Hematopoietic multipotent progenitor cell treated with erythropoietin and hydrocortisone succinate and interleukin-3 and kit ligand, for 15 days (in vitro differentiated cells): ENCODE results near the gene ERV3-1.
"Not testable (repeated sequence)": the region's sequence is repeated elsewhere in the genome, so short reads cannot be mapped to it uniquely, and the experiment has no call there.

Source experiments
- DNase-seq: peaks from one replicate; pipeline ENCODE4 v3.0.0-alpha.2; 2015; ENCODE audit warnings: low spot score

The ERV3-1 gene, protein sequence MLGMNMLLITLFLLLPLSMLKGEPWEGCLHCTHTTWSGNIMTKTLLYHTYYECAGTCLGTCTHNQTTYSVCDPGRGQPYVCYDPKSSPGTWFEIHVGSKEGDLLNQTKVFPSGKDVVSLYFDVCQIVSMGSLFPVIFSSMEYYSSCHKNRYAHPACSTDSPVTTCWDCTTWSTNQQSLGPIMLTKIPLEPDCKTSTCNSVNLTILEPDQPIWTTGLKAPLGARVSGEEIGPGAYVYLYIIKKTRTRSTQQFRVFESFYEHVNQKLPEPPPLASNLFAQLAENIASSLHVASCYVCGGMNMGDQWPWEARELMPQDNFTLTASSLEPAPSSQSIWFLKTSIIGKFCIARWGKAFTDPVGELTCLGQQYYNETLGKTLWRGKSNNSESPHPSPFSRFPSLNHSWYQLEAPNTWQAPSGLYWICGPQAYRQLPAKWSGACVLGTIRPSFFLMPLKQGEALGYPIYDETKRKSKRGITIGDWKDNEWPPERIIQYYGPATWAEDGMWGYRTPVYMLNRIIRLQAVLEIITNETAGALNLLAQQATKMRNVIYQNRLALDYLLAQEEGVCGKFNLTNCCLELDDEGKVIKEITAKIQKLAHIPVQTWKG

DNA sequence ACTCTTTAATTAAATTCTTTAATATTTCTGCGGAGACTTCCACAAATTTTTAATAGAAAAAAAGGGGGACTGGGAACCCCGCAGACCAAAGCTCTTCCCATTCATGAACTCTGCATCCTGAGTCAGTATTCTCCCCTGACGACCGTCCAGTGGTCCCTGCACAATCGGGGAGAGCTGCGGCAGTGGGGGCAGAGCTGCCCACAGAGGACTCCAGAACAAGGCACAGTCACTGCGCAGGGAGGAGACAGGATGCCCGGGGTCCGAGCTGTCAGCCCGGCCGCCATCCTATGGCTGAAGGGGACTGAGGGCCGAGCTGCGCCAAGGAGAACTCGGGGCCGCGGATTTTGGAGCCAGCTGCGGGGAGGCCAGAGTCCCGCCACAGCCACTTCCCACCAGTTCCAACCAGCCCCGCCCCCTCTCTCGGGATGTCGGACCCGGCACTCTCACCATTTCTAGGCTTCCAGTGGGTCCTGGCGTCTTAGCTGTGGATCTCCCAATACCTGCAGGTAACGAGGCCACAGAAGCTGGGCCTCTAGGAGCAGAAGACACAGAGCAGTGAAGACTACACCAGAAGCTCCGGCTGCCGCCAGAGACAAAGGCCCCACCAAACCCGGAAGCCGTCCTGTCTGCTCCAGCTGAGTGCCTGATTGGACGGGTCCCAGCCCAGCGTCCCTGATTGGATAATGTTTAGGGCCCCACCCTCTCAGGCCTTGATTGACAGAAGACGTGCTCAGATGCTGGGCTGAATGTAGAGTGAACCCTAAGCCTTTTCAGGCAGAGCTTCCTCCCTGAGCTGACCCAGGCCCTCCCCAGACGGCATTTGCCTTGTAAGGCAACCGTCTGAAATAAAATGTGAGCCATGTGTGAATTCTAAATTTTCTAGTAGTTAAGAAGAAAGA, at the start of gene ERV3-1:
ERV3-1 (minus strand) TSS at position 594 of the 899 bp plus-strand sequence. CDS start 13,661 bp downstream, outside the sequence.
- peak; percentile 90 for DNase-seq

DNA sequence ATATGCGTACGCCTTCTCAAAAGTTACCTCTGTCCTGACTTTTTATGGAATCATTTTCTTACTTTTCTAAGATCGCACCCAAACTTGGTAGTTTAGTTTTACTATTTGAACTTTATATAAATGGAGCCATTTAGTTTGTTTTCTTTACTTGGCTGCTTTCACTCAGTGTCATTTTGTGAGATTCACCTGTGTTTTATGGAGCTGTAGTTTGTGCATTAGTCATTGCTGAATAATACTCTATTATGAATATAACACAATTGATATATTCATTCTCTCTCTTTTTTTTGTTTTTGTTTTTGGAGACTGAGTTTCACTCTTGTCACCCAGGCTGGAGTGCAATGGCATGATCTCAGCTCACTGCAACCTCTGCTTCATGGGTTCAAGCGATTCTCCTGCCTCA, 49.3 kb upstream of the ERV3-1 start:
- not testable (repeated sequence) for DNase-seq

DNA sequence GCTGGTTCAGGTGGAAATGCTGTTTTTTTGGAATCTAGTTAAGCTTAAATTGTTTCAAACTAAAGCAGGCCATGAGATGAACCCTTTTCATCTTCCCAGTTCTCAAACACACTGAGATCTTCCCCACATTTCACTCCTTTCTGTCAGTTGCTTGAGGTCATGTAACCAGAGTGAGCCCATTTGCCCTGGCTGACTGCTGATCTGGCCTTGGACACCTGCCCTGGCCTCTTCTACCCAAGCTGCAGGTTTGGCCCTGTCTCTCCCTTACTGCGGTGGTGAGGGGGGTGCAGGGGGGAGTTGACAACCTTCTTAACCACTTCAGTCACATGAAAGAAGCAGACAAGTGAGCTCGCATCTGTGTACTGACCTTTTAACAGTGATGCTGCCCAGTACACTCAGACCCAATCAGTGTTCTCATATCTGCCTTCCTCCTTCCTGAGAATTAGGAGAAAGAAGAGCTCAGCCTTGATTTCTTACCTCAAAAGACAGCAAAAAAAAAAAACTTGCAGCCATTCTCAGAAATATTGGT, 48.0 kb upstream of the ERV3-1 start:
- DNase-seq: not testable (repeated sequence)

DNA sequence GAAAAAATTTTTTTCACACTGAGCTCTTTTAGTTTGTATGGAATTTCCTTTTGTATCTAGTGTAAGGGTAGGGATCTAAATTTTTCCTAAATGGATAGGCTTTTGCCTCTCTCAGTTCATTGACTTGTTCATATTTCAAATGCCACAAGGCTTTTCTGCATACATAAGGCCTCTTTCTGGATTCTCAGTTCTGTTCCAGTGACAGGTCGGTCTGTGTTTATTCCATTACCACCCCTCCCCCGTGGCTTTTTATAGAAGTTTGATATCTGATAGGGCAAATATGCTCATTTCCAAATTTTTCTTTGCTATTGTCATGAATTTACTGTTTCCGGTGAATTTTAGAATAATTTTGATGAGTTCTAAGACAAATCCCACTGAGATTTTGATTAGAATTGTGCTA, 45.2 kb upstream of the ERV3-1 start:
- not testable (repeated sequence) for DNase-seq

DNA sequence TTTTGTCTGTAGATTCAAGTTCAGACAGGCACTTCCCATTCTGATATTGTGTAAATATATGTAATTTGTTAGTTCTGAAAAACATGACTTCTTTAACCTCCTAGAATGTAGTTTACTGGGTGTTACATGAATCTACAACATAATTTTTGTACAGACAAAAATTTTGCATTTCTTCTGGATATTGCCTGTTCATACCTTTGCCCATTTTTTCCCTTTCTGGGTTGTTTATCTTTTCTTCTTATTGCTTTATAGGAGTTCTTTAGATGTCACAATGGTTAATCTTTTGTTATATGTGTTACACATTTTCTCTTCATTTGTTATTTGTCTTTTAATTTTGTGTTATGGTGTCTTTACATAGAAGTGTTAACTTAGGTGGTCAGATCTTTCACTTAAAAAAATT, 44.7 kb upstream of the ERV3-1 start:
- DNase-seq: not testable (repeated sequence)

DNA sequence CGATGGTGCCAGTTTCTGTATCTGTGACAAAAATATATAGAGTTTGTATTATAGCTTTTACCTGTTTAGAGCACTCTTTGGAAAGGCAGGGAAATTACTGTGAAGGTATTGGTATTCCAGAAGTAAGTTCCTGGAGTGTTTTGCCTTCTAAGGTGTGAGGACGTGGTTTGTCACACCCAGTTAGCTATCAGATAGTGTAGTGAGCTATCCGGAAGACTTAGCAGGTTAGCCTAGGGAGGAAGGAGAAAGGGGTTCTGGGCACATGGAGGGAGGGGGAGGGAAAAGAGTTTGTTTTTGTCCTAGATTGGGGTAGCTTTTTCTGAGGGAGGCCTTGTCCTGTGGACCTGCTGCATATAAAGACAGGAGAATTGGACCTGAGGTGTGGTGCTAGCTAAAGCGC, 39.8 kb upstream of the ERV3-1 start:
- DNase-seq: not testable (repeated sequence)

DNA sequence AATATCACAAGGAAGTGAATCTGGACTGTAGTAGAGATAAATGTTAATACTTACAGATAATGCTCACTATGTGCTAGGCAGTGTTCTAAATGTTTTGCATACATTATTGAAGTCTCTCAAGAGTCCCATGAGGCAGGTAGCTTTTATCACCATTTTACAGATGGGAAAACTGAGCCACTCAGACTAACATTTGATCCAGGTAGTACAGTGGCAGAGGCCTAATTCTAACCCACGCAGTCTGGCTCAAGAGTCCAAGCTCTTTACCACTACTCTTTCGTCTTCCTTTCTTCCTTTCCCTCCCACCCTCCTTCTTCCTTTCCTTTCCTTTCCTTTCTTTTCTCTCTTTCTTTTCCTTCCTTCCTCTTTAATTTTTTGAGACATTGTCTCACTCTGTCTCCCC, 39.1 kb upstream of the ERV3-1 start:
- not testable (repeated sequence) for DNase-seq

DNA sequence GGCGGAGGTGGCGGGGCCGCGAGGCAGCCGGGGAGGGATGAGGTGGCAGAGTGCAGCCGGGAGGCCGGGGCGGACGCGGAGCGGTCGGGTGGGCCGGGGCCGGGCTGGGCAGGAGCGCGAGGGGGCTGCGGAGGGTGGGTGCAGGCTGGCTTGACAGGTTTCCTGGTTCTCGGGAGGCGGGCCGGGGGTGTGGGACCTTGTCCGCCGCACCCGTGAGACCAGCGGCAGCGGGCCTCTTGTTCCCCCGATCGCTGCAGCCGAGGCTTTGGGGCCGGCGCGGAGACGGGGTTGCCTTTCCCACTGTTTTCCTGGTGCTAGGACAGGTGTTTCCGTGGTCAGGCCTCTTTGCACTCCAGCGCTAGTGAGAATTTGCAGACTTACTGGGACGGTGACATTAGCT, 32.3 kb upstream of the ERV3-1 start:
- DNase-seq: peak; percentile 16

DNA sequence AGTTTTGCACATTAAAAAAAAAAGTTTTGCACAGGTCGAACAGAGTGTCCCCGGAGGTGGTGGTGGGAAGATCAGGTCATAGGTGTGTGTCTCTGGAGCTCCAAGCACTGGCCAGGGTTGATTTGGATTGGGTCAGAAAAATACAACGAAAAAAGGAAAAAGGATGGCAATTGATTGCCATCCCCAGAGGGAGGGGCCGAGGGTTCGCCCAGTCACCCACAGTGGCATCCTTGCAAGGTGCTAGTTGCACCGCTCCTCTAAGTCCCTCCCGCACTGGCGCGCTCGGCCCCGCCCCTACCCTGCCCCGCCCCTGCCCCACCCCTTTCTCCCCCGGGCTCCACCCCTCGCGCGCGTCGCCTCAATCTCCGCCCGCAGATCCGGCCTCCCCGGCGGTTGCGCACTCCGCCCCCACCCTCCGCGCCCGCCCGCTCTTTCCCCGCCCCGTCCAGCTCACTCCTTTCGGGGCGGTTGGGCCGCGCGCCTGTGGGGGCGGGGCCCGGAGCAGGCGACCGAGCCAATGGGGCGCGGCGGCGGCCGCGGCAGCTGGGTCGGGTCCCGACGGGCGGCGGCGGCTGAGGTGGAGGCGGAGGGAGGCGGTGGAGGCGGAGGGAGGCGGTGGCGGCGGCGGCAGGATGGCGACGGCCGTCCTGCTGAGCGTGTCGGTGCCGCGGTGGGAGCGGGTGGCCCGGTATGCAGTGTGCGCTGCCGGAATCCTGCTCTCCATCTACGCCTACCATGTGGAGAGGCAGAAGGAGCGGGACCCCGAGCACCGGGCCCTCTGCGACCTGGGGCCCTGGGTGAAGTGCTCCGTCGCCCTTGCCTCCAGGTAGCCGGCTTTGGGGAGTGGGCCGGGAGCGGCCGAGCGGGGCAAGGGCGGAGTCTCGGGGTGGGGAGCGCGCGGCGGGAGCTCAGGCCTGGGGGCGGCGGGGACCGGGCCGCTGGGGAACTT, 31.5 kb upstream of the ERV3-1 start:
- peak; percentile 95 for DNase-seq

DNA sequence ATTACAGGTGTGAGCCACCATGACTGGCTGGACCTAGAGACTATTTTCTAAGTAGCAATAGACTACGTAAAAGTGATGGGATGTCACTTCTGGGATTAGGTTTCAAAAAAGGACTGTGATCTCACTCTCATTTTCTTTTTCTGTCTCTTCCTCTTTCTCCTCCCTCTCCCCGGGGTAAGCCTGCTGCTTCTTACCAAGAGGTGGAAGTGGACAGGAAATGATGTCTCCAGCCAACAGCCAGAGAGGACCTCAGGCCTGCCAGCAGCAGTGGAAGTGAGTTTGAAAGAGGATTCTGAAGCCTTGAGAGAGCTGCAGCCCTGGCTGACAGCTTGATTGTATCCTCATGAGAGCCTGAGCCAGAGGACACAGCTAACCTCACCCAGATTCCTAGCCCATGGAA, 30.0 kb upstream of the ERV3-1 start:
- DNase-seq: not testable (repeated sequence)

DNA sequence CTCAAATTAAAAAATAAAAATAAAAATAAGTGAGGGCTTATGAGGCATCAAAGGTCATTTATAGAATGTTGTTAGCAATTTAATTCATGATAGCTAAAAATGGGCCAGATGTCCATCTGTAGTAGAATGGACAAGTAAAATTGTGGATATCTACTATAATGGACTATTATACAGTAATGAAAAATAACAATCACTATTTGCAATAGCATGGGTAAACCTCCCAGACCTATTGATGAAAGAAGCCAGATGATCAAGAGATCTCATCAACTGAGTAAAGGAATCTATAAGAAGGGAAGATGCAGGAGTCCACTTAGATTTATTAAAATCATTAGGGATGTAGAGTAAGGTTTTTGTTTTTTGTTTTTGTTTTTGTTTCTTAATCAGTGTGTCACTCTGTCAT, 29.0 kb upstream of the ERV3-1 start:
- not testable (repeated sequence) for DNase-seq

DNA sequence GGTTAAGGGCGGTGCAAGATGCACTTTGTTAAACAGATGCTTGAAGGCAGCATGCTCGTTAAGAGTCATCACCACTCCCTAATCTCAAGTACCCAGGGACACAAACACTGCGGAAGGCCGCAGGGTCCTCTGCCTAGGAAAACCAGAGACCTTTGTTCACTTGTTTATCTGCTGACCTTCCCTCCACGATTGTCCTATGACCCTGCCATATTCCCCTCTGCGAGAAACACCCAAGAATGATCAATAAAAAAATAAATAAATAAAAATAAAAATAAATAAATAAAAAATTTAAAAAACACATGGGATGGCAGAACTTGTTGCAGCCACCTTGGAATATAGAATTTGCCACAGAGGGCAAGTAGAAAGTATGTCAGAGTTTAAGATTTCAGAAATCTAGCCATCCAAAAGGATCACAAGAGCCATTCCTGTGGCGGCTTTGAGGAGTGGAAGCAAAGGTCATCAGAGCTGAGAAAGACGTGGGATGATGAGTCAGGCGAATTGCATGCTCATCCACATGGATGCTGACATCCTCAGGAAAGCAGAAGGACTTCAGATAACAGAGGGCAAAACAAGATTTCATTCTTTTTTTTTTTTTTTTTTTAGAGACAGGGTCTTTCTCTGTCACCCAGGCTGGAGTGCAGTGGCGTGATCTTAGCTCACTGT, 27.8 kb upstream of the ERV3-1 start:
- DNase-seq: not testable (repeated sequence)

DNA sequence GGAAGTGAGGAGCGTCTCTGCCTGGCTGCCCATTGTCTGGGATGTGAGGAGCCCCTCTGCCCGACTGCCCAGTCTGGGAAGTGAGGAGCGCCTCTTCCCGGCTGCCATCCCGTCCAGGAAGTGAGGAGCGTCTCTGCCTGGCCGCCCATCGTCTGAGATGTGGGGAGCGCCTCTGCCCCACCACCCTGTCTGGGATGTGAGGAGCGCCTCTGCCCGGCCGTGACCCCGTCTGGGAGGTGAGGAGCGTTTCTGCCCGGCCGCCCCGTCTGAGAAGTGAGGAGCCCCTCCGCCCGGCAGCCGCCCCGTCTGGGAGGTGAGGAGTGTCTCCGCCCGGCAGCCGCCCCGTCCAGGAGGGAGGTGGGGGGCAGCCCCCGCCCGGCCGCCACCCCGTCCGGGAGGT, 26.9 kb upstream of the ERV3-1 start:
- DNase-seq: not testable (repeated sequence)

DNA sequence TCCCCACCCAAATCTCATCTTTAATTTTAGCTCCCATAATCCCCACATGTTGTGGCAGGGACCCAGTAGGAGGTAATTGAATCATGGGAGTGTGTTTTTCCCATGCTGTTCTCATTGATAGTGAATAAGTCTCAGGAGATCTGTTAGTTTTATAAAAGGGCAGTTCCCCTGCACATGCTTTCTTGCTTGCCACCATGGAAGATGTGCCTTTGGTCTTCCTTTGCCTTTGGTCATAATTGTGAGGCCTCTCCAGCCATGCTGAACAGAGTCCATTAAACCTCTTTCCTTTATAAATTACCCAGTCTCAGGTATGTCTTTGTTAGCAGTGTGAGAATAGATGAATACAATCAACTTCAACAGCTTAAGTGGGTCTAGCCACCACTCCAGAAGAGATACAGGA, 18.5 kb upstream of the ERV3-1 start:
- DNase-seq: not testable (repeated sequence)

DNA sequence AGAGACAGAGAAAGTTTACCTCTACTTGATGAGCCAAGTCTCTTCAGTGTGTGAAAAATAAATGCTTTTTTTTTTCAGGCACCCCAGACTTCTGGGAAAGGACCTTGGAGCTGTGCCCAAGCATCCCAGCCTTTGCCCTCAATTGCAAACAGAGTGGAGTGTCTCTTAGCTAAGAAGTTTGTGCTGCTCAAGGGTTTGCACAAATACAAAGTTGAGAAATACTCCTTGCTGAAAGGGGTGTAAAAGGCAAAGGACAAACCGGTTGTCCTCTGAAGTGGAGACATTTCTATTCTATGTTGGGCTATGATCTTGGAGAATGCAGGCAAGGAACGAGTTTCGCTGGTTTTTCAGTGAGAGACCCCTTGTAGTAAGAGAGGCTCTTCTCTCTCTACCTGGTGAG, 14.5 kb upstream of the ERV3-1 start:
- not testable (repeated sequence) for DNase-seq

DNA sequence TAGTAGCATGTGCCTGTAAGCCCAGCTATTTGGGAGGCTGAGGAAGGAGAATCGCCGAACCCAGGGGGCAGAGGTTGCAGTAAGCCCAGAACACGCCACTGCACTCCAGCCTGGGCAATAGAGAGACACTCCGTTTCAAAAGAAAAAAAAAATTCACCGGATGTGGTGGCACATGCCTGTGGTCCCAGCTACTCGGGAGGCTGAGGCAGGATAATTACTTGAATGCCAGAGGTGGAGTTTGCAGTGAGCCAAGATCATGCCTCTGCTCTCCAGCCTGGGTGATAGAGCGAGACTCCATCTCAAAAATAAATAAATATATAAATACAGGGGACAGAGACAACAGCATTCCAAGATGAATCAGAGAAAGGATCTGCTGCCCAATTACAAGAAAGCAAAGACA, 3.4 kb upstream of the ERV3-1 start:
- DNase-seq: not testable (repeated sequence)

DNA sequence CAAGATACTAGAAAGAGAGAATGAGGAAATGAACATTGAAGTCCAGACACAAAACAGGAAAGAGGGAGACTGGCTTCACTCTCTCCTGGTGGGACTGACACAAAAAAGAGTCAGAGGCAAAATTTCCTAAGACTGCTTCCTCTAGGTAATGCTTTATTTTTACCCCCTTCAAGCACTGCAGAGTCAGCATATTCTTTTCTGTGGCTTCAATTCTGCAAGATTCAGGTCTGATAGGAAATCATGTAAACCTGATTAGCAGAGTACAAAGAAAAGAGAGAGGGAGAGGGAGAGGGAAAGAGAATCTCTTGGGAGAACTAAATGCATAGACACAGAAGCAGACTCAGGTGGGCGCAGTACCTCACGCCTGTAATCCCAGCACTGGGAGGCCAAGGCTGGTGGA, 2.9 kb upstream of the ERV3-1 start:
- DNase-seq: not testable (repeated sequence)

DNA sequence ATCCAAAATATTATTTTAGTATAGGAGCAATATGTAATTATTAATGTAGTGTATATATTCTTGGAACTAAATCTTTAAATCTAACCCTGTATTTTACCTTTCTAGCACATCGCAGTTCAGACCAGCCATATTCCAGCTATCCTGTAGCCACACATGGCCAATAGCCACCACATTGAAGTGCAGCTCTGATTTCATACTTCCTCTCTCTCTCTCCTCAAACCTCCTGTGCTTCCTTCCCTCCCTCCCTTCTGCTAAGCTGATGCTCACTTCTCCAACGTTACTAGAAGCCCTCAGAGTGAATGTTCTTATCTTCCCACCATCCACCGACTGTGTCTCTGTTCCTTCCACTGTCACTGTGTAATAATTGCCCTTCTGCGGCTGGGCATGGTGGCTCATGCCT, 549 bp upstream of the ERV3-1 start:
- DNase-seq: not testable (repeated sequence)

DNA sequence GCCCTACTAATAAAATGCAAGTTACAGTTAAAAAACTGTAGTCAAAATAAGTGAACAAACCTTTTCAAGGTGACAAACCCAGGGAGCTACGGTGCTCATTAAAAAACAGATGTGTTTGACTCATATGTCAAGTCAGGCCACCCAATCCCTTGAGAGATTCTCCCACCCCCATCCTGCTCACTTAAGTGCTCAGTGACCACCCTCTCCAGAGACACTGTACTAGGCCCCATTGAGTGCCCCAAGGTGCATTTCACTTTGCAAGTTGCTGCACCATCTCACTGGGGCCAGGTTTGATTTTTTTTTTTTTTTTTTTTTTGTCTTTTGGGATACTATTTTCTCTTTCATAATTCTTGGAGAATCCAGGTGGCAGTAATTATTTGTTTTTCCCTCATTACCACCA, 1.9 kb downstream of the ERV3-1 start:
- no peak for DNase-seq

DNA sequence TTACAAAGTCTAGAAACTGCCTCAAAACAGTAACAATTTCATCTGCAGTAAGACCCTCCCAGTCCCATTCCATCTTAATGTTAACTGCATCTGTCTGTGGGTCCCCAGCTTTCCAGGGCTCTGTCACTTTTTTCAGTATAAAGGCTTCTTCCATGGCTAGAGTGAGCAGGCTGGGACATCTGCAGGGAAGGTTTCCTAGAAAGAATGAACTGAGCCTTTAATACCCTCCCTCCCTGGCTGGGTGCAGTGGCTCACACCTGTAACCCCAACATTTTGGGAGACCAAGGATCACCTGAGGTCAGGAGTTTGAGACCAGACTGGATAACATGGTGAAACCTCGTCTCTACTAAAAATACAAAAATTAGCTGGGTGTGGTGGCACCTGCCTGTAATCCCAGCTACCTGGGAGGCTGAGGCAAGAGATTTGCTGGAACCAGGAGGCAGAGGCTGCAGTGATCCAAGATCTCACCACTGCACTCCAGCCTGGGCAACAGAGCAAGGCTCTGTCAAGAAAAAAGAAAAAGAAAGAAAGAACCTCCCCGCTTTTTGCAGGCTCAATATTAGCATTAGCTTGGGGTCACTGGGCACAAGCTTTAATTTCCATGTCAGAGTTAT, 3.4 kb downstream of the ERV3-1 start:
- DNase-seq: no peak
